Renal cortical epithelial cell (primary cell): ENCODE data around the gene DNAH8. TPM values are rescaled to one million over a fixed set of nuclear protein-coding genes. Genes with fewer than 3 reads are reported as not detected.

ENCODE experiments used
- DNase-seq: peaks from one replicate; pipeline ENCODE4 v3.0.0-alpha.2; 2011; ENCODE audit warnings: low read depth
- total RNA-seq: library from RNA; depleted of rRNA; stranded (reverse); fragments of >200 nt; gene quantifications from 2 replicates; pipeline ENCODE4 v1.2.3, GENCODE V29; 2014

The DNAH8 gene
- total RNA-seq, 1 donor from 2014 or later: under 0.01 TPM

DNA sequence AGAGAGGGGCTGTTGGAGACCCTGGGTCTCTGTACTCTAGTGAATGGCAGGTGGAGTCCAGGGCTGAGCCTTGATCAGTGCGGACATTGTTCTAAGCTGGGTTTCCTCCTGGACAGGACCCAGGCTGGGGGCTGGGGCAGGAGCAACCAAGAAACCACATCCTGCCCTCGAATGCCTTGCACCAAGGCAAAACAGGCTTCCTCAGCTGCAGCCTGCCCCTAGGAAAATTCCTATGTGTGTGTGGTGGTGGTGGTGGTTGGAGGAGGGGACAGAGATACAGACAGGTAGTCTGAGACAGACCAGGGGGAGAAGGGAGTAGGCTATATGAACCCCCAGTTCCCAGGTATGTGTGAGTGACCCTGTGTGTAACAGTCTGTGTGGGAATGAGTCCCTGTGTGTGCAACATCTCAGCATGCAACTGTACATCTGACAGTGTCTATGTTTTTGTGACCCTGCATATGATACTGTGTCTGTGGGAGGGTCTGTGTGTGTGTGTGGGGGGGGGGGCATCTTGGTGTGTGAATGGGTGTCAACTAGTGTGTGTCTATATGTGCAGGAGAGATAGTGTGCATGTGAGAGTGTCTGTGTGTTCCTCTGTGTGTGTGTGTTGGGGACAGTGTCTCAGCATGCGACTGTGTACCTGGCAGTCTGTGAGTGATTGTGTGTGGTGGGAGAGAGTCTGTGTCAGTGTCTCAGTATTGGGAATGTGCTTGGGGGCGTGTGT is 336.4 kb downstream of the DNAH8 start:
- DNase-seq: peak; percentile 38

DNA sequence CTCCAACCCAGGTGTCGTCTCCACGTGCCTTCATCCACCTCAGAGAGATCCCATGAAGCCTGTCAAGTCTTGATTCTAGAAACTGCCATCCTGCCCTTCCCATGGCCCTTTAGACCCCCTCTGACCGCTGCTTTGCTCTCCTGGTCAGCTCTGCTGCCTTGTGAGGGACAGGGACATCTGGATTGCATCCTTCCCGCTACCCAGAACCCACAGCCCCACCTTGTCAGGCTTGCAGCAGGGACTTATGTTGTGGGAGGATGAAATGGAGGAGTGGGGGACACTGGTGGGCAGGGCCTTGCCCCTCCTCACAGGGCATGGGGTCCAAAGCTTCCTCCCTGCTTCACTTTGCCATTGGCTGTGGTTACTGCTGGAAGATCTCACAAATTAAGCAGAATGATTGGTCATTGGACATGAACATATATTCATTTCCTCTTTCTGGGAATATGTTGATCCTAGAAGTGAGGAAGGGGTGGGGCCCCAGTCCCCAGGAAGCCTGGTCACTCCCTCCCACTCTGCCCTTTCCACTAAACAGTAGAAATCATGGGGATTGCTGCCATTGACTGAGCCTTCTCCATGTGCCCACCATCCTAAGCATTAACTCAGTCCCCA is 338.0 kb downstream of the DNAH8 start:
- DNase-seq: no peak

DNA sequence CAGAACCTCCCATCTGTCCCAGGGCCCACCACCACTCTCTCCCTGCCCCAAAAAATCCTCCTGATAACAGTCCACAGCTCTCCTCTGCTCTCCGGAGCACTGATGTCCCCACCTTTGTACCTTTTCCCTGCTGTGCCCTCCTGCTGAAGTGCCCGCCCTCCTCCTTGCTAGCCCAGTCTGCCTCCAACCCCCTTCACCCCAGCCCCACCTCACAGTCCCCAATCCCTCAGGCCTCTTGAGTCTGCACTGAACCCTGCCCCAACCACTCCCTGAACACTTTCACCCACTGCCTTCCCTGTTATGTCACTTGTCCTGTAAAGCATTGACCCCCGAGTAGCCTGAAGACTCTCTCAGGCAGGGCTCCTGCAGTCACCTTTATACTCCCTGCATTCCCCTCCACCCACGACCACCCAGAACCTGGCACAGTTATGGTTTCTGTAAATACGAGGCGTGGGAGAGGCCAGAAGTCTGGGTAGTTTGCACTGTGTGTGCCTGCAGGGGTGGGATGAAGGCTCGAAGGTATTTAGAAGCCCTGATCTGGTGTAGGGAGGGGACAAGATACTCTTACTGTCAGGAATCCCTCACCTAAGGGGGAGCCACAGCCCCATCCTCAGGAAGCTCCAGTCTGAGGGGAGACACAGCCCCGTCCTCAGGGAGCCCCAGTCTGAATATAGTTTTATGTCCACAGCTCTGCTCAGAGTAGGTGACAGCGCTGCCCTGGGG is 338.9 kb downstream of the DNAH8 start:
- DNase-seq: no peak

DNA sequence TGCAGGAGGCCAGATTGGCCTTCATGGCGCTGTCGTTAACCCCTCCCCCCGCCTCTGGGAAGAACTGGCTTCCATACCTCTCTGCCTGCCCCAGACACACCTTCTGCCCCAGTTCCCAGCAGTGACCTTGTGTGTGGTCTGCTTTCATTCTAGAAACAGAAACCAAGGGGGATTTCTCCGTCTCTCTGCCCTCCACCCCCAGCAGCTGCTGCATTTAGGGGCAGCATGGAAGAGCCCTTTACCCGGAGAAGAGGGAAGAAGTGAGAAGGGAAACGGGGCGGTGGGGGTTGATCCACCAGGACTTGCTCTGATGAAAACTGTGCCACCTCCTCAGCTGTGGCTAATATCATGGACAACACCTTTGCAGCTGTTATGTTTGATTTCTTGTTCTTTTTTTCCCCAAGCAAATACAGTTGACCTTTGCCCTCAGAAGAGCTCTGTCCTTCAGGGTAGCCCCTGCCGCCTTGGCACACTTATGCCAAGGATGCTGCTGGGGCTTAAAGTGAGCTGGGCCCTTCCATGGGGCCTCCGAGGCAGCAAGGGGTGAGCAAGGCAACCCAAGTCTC is 339.5 kb downstream of the DNAH8 start:
- DNase-seq: no peak

DNA sequence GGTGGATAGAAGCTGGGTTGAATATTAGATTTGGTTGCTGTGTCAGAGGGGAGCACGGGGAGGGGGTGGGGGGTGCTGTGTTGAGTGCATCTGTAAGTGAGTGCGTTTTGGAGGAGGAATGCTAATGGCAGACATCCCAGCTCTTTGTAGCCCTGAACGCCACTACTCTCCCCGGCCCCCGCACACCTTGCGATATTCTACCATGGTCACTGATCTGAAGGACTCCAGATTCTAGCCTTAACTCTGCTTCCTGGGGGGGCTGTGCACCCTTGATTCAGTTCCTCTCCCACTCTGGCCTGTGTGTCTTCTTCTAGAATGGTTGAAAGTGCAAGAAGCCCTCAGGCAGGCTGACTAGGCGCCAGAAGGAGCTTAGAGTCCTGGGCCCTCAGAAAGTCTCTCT is 340.6 kb downstream of the DNAH8 start:
- DNase-seq: no peak

DNA sequence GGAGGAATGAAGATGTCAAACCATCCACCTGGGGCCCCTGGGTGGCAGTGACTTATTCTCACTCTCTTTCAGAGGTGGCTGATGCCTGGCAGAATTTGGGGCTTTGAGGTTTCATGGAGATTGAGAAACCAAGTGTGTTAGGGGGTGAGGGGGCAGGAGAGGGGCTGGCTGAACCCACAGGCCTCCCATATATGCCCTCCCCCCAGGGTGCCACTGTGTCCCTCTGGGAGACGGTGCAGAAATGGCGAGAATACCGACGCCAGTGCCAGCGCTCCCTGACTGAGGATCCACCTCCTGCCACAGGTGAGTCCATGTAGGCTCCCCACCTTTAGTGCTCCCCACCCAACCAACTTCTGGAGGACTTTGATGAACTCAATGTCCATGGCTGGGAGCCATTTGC is 341.1 kb downstream of the DNAH8 start:
- DNase-seq: no peak

DNA sequence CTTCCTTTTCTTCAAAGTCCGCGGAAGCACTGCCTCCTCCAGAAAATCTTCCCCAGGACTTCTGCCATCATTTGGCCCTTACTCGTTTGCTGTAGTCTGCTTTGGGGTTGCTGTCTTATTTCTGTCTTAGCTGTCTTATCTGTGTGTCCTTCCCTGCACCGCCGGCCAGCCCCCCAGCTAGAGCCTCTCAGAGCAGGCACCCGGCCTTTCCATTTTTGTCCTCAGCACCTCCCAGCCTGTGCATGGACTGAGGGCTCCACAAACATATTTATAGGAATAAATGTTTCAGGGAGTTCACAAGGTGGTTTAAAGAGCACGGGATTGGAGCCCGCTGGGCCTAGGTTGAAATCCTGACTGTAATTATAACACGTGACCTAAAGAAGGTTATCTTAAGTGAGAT is 341.6 kb downstream of the DNAH8 start:
- DNase-seq: no peak

DNA sequence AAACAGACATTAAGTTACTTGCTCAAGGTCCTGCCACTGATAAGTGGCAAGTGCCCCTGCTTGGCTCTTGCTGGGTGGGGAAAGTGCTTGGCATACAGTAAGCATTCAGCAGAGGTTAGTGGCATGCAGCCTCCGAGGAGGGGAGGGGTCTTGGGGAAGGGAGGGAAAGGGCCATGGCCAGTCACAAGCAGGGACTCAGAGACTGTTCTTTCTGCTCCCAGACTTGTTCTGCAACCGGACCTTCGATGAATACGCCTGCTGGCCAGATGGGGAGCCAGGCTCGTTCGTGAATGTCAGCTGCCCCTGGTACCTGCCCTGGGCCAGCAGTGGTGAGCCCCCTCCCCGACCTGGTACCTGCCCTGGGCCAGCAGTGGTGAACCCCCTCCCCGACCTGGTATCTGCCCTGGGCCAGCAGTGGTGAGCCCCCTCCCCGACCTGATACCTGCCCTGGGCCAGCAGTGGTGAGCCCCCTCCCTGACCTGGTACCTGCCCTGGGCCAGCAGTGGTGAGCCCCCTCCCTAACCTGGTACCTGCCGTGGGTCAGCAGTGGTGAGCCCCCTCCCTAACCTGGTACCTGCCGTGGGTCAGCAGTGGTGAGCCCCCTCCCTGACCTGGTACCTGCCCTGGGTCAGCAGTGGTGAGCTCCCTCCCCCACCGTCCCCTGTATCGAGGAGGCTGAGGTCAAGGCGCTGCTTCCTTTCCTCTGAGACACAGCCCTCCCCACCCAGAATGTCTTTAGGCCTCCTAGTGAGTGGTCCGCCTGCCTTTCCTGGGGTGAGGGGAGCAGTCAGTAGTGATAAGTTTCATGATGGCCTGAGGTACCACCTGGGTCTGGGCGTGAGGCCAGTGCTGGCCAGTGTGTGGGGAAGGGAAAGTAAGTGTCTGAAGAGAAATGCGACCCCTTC is 342.4 kb downstream of the DNAH8 start:
- DNase-seq: no peak

DNA sequence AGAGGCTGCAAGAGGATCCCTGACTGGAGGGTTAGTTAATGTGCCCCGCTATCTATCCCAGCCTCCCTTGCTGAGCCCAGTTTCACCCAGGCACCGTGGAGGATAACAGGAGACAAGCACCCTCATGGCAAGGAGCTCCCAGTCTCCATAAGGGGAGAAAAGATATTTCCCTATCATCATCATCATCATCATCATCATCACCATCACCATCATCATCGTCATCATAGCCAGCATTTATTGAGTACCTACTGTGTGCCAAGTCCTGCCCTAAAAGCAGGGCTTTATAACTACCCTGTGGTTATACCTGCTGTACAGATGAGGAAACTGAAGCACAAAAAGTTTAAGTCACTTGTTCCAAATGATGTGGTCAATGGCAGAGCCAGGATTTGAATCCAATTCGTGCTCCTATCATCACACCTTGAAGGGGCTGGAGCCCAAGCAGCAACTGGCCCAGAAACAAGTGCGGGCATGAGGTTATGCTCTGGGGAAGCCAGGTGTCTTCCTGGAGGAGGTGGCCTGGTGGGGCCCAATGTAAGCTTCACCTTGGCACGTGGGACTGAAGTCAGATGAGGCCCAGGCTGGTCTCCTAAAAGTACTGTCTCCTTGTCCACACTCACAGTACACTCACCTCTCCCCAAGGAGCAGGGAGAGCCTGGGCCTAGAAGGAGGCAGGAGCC is 343.5 kb downstream of the DNAH8 start:
- DNase-seq: no peak

DNA sequence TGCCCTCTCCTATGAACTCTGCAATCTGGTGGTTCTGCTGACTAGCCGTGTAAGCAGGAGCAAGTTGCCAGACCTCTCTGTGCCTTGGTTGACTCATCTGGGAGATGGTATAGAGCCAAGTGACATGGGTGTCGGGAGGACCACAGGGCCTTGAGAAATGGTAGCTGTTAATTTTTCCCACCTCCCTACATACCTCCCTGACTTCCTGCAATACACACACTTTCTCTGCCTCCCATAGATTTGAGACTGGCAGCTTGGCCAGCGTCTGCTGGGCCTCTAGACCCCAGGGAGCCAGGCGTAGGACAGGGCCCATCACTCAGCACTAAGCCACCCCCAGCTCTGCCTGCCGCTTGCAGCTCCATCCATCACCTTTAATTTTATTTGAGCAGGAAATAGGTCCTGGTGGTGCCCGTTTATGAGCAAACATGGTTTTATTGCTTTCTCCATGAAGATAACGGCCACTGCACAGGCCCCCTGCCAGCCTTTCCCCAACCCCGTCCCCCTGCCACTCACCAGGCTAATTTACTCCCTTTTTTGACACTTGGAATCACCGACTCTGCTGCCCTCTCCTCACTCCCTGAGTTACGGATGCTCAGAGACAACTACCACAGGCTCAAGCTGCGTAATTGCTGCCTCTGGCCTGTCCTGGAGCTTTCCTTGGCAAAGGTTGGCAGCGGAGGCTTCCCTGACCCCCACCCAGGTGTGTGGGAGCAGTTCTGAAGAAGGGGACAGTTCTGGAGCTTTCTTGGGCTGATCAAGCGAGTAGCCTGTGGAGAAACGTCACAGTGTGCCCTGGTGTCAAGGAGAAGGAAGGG is 344.6 kb downstream of the DNAH8 start:
- no peak for DNase-seq

DNA sequence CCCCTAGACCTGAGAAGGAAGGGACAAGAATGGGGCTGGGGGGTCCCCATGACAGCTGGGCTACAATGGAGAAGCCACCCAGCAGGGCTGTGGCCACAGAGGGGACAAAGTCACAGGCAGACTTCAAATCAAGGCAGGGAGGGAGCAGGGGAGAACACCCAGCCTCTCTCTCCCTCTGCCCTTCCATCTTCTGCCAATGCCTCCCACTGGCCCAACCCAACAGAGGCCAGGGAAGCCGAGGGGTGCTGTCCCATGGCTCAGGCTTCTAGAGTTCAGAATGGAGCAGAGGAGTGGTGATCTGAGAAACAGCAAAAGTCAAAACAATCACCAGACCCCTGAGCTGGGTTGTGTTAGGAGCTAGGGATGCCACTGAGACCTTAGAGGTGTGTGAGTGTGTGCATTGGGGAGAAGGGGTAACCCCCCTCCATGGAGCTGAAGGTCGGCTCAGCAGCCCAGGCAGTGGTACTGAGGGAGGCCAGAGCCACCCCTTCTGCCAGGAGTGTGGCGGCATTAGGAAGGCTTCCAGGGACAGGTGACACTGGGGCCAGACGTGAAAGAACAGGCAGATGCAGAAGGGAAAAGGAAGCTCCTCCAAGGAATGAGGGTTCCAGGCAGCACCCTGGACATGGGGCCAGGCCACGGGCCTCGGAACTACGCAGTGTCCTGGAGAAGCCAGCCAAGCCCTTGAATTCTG is 345.5 kb downstream of the DNAH8 start:
- no peak for DNase-seq

DNA sequence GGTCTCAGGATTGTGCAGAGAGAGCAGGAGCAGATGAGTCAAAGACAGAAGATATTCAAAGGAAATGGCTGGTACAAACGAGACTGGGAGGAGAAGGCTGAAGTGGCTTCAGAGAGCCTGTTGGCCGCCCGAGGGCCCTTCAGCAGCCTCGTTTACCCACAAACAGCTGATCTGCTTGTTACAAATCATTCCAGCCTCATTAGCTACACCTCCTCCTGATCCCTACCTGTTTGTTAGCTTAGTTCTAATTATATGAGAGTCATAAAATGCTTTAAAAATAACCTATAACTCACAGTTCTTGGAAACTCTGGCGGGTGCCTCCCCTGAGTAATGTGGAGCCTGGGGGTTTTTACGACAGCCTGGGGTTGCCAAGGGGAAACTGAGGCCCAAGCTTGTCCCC is 346.1 kb downstream of the DNAH8 start:
- DNase-seq: no peak

DNA sequence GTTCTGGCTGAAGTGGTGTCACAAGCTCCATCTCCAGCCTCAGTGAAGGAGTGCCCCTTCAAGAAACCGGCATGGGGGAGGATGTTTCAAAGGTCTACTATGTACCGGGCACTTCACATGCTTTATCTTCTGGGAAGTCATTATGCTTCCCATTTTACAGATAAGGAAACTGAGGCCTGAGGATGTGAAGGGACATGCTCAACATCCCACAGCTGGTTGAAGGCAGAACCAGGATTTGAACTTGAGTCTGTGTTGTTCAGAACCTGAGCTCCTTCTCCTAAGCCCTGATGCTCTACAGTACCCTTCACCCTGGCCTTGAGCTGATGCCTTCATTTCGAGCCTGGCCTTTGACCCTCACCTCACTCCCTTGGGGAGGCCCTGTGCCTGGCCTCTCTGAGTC is 346.5 kb downstream of the DNAH8 start:
- no peak for DNase-seq

DNA sequence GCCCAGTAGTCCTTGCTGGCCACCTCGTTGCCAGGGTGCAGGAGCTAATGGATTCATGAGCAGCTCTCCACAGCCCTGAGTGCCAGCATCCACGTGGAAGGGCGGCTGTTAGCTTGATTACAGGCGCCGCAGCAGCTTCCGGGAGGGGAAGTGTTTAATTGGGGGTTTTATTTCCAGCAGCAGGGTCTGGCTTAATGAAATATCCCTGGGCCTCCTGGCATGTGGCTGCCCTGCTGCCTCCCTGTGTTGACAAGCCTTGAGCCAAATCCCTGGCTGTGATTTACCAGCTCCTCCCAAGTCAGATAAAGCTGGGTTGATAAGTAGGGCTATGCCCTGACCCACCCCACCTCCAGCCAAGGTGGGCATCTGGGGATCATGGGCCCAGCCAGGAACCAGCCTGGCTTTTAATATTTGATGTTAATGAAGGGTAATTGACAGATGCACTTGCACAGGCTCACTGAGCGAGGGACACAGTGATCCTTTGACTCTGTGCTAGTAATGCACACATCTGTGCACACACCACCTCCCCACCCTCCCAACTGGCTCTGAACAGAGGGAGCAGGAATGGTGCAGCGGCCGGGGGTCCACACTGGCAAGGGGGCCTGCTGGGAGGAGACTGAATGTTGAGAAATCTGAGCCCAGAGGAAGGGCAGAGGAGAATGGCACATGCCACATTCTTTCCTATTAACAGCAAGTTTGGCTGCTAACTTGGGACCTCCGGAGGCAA is 347.1 kb downstream of the DNAH8 start:
- no peak for DNase-seq

DNA sequence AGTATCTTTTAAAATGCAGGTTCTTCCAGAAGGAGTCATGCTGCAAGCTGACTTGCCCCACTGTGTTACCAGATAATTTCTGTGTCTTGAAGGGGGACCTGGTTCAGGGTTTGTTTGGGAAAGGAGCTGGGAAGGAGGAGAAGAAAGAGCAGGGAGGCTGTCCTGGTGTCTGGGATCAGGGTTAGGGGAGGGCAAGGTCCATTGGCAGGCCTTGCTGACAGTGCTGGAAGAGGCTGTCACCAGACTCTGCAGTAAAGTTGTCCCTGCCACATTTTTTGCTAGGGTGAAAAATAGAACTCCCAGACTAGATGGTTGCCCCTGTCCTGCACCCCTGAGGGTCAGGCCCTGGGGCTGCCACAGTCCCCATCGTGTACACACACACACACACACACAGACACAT is 348.4 kb downstream of the DNAH8 start:
- no peak for DNase-seq

DNA sequence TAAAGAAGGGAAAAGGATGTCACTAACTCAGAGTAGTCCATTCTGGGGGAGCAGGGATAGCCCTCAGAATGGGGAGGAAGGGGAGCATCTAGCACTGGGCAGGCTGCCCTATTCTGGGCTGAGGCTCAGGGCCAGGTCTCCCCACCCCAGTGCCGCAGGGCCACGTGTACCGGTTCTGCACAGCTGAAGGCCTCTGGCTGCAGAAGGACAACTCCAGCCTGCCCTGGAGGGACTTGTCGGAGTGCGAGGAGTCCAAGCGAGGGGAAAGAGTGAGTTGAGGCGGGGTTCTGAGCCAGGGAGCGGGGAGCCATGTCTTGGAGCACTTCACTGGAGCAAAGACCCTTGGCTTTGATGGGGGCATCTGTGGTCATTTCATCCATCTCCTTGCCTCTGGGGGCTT is 350.4 kb downstream of the DNAH8 start:
- no peak for DNase-seq

DNA sequence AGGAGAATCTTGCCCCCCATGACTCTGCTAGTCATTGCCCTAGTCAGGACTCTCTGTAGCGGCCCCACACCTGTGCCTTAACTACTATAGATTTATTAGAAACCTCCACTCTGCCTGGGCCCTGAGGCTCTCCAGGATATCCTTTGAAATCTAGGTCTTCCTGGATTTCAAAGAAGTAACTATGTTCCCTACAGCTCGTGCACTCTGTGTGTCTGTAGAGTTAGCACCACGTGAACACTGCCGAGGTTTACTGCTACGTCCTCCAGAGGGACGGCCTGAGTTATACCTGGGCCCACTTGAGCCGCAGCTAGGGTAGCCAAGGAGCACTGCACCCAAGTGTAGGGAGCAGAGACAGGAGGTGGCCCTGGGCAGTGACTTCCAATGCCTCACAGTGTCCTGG is 353.3 kb downstream of the DNAH8 start:
- DNase-seq: no peak

DNA sequence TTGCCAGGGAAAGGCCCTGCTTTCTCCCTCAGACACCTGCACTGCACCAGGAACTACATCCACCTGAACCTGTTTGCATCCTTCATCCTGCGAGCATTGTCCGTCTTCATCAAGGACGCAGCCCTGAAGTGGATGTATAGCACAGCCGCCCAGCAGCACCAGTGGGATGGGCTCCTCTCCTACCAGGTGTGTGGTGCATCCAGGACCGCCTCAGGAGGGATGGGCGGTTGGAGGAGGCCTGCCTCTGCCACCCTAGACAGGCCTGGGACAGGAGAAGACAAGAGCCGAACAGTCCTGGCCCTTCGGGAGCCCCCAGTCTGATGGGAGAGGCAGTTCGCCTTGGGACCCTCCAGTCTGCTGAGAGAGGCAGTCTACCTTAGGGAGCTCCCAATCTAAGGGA is 357.7 kb downstream of the DNAH8 start:
- DNase-seq: no peak
